ENCODE results near the gene KCNK10. TPM values are rescaled to one million over a fixed set of nuclear protein-coding genes. Genes with fewer than 3 reads are reported as not detected.
A peak's percentile ranks its signal among the peaks of the same experiment; 100 is the strongest.

KCNK10 gene
- total and polyA plus RNA-seq, 2 experiments from 2014 or later, result not detected

DNA sequence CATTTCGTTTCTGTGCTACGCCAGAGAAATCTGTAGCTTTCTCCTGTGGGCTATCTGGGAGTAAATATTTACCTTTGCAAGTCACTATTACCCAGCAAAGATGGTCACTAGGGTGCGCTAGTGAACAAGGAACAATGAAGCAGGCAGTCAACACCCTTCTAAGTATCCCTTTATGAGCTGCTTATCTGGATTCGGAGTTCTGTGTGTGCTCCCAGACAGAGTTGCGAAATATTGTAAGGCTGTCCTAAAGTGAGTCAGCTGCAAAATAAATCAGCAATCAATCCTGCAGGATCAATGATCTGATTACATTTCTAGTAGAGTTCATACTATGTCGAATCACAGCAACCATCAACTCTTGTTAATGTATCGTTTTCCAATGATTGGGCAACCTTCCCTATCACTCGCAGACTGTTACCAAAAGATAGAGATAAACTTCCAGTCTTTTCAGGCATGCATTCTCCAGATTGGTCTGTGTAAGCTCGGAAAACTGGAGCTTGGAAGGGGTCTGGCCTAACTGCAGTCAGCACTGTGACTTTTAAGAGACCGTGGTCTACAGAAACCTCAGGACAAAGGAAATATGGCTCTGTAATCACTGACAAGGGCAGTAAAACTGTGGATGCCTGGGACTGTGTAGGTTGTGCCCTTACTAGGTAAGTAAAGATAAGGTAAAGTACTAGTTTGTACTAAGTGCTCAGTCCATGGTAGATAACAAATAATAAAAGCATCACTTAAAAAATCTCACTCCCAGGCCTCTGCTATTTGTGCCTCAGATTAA, 133.5 kb downstream of the KCNK10 start:
- peak; percentile 82 to 96 for DNase-seq (ENCODE audit: low read depth in 1 of 2, low spot score in 1 of 2)
- no peak overlapping the region for H3K27ac ChIP-seq
- H3K36me3 ChIP-seq, result no peaks in the 10 kb centered on the region
- no peaks in the 10 kb centered on the region for H3K9me3 ChIP-seq (ENCODE audit: low read depth)
- no peaks in the 10 kb centered on the region for H3K4me1 ChIP-seq (ENCODE audit: low read depth)
- H3K4me3 ChIP-seq, result no peak overlapping the region
- TF ChIP-seq, protein P1, sequence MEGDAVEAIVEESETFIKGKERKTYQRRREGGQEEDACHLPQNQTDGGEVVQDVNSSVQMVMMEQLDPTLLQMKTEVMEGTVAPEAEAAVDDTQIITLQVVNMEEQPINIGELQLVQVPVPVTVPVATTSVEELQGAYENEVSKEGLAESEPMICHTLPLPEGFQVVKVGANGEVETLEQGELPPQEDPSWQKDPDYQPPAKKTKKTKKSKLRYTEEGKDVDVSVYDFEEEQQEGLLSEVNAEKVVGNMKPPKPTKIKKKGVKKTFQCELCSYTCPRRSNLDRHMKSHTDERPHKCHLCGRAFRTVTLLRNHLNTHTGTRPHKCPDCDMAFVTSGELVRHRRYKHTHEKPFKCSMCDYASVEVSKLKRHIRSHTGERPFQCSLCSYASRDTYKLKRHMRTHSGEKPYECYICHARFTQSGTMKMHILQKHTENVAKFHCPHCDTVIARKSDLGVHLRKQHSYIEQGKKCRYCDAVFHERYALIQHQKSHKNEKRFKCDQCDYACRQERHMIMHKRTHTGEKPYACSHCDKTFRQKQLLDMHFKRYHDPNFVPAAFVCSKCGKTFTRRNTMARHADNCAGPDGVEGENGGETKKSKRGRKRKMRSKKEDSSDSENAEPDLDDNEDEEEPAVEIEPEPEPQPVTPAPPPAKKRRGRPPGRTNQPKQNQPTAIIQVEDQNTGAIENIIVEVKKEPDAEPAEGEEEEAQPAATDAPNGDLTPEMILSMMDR (IDR thresholded peaks at IDR 0.05; ENCODE audit: low read depth, low read length), result peak; percentile 80
- no peaks in the 10 kb centered on the region for H3K27me3 ChIP-seq

DNA sequence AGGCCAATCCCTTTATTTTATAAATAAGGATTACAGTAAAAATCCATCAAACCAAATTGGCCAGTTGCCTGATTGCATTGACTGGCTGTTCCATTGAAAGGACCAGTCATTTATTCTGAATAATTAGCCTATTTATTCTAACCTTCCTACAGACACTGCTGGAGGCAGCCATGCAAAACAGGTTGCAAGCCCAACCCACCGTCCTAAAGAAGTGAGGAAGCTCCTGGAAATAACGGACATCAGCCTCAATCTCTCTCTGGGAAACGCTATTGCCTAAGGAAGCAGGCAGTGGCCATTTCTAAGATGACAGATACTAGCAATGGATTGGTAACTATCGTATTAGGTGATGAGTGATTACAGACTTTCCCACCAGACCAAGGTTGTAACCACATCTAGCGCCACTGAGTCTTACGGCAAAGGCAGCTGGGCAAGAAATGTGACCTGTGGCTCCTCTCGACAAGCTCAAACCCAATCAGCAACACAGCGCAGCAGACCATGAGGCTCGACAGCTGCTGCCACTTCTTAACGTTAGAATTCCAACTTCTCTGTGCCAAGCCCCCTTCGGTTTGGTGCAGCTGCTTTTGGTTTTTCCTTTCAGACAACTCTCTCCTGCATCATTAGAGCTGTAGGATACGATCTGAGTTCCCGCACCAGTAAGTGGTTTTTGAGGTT, 134.2 kb downstream of the KCNK10 start:
- no peak overlapping the region for H3K27ac ChIP-seq
- TF ChIP-seq, protein P1 (IDR thresholded peaks at IDR 0.05; ENCODE audit: low read depth, low read length), result no peak
- no peaks in the 10 kb centered on the region for H3K36me3 ChIP-seq
- no peaks in the 10 kb centered on the region for H3K9me3 ChIP-seq (ENCODE audit: low read depth)
- no peaks in the 10 kb centered on the region for H3K4me1 ChIP-seq (ENCODE audit: low read depth)
- no peaks in the 10 kb centered on the region for H3K27me3 ChIP-seq
- no peak for DNase-seq (ENCODE audit: low read depth in 1 of 2, low spot score in 1 of 2)
- H3K4me3 ChIP-seq, result no peak overlapping the region

DNA sequence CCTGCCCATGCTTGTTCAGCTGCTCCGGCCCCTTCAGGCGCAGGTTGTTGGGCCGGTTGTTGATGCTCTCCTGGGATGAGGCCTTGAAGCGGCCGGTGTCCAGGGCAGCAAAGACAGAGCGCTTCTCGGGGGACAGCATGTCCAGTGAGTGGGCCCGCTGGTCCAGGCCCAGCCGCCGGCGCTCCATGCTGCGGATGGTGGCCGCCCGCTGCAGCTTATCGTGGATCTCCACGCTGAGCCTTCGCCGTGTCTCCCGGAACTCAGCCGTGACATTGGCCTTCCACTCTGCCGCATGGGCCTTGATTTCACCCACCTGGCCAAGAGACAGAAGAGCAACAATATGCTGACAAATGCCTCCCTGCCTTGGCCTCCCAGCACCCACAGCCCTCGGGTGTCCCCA, 137.2 kb downstream of the KCNK10 start:
- no peak overlapping the region for H3K27ac ChIP-seq

DNA sequence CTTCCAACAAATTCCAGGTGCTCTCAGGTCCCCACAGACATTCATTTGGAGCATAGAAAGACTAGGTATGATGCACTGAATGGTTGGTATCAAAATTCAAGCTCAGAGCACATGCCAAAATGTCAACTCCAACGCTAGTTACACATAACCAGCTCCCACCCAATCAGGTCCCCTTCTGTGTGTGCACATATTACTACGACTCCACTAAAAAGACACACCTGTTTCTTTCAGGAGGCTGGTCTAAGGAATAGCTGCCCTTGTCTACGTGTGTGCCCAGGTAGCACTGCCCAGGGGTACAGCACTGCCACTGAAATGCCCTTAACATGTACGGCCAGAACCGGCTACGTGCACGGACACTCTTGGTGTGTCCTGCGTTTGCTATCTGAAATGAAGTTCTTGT, 138.1 kb downstream of the KCNK10 start:
- TF ChIP-seq, protein P1 (IDR thresholded peaks at IDR 0.05; ENCODE audit: low read depth, low read length), result no peak
- H3K27me3 ChIP-seq, result peaks cover 3% of the 10 kb centered on the region
- no peaks in the 10 kb centered on the region for H3K36me3 ChIP-seq
- no peak overlapping the region for H3K27ac ChIP-seq
- H3K9me3 ChIP-seq (ENCODE audit: low read depth), result no peaks in the 10 kb centered on the region
- no peaks in the 10 kb centered on the region for H3K4me1 ChIP-seq (ENCODE audit: low read depth)
- no peak overlapping the region for H3K4me3 ChIP-seq
- no peak for DNase-seq (ENCODE audit: low read depth in 1 of 2, low spot score in 1 of 2)

More for the DNA sequence above, 137.2 kb downstream of the KCNK10 start:
- Histone ChIP-seq H3K4me3 (no peak overlapping the region), H3K4me1 (ENCODE audit: low read depth) (no peaks in the 10 kb centered on the region), H3K27me3 (peaks cover 3% of the 10 kb centered on the region), H3K9me3 (ENCODE audit: low read depth) (no peaks in the 10 kb centered on the region), H3K36me3 (no peaks in the 10 kb centered on the region)
- DNase-seq (ENCODE audit: low read depth in 1 of 2, low spot score in 1 of 2), result no peak
- TF ChIP-seq, protein P1 (IDR thresholded peaks at IDR 0.05; ENCODE audit: low read depth, low read length), result no peak

DNA sequence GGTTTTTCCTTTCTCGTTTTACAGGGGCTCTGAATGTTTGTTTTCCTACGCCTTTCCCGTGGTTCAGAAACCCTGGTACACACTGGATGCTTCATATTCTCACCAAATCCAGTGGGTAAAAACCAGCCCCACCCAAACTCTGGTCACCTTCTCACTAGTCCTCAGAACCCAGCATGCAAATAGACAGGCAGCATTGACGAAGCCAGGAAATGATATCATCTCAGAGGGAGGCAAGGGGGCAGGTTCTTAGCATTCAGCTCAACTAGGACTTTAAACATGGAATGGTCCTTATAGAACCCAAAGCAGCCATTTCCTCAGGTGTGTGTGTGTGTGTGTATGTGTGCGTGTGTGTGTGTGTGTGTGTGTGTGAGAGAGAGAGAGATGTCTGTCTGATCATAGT, 142.0 kb downstream of the KCNK10 start:
- Histone ChIP-seq H3K36me3 (no peaks in the 10 kb centered on the region), H3K4me1 (ENCODE audit: low read depth) (no peaks in the 10 kb centered on the region), H3K4me3 (no peak overlapping the region), H3K9me3 (ENCODE audit: low read depth) (no peaks in the 10 kb centered on the region), H3K27ac (no peak overlapping the region), H3K27me3 (peaks cover 3% of the 10 kb centered on the region)
- DNase-seq (ENCODE audit: low read depth in 1 of 2, low spot score in 1 of 2), result no peak
- TF ChIP-seq, protein P1 (IDR thresholded peaks at IDR 0.05; ENCODE audit: low read depth, low read length), result no peak
